Measurements from ENCODE around the gene DNAJC13. TPM values are rescaled to one million over a fixed set of nuclear protein-coding genes. Genes with fewer than 3 reads are reported as not detected.
A peak's percentile ranks its signal among the peaks of the same experiment; 100 is the strongest.

Gene DNAJC13
- total RNA-seq, 2 donors from 2014 or later, result 26.1 to 30.7 TPM

DNA sequence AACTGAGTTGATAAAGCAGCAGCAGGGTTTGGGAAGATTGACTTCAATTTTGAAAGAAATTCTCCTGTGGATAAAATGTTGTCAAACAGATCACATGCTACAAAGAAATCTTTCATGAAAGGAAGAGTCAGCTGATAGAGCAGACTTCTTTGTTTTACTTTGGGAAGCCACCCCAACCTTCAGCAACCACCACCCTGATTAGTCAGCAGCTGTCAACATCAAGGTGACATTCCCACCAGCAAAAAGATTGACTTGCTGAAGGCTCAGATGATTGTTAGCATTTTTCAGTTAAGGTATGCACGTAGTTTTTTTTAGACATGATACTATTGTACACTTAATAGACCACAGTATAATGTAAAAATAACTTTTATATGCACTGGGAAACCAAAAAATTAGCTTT lies 92.2 kb downstream of the DNAJC13 start:
- H3K27me3 Mint-ChIP-seq, result no peaks in the 10 kb centered on the region
- H3K9me3 ChIP-seq (ENCODE audit: control insufficient read depth, low read length, poor library complexity, severe bottlenecking), result no peaks in the 10 kb centered on the region
- no peak overlapping the region for H3K27ac Mint-ChIP-seq
- H3K4me3 Mint-ChIP-seq, result no peak overlapping the region
- H3K4me1 Mint-ChIP-seq, result peaks cover 3% of the 10 kb centered on the region
- no peak for DNase-seq
- ATAC-seq, result no peak
- peaks cover 16% of the 10 kb centered on the region for H3K36me3 Mint-ChIP-seq (ENCODE audit: low read depth)

DNA sequence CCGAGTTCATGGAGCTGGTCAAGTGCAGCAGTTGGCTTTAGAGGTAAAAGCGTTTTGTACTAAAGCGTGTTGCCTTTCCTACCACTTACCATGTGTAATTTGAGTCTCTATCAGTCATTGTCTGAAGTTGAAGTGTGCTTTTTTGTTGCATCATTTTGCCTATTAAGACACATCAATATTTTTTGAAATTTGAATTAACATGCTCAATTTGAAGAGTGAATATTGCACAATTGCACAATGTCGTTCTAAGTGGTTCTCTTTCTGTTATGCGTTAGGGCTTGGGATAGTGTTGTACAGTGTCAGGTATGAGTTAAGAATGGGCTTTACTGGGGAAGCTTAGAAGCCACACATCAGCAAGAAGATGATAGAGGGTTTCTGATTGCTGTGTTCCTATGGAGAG lies 95.8 kb downstream of the DNAJC13 start:
- peaks cover 16% of the 10 kb centered on the region for H3K36me3 Mint-ChIP-seq (ENCODE audit: low read depth)
- H3K27me3 Mint-ChIP-seq, result no peaks in the 10 kb centered on the region
- H3K4me3 Mint-ChIP-seq, result no peak overlapping the region
- peaks cover 3% of the 10 kb centered on the region for H3K4me1 Mint-ChIP-seq
- H3K27ac Mint-ChIP-seq, result no peak overlapping the region
- ATAC-seq, result no peak
- DNase-seq, result no peak
- no peaks in the 10 kb centered on the region for H3K9me3 ChIP-seq (ENCODE audit: control insufficient read depth, low read length, poor library complexity, severe bottlenecking)

DNA sequence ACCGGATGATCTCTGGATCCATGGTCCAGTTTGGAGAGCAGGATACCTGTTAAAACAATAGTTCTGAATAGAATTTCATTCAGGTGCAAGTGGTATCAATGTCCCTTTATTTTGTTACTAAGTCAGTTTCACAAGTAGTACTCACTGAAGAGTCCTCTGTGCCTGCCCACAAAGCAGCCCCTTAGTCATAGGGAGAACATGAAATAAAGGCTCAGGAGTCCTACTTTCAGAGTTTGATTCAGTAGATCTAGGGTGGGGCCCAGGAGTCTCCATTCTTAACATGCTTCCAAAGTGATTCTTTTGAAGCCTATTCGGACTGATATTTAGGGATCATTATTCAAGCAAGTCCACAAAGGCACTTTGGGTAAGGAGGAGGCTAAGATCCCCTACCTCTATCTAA lies 100.0 kb downstream of the DNAJC13 start:
- H3K4me3 Mint-ChIP-seq, result no peak overlapping the region
- H3K9me3 ChIP-seq (ENCODE audit: control insufficient read depth, low read length, poor library complexity, severe bottlenecking), result no peaks in the 10 kb centered on the region
- peaks cover 14% of the 10 kb centered on the region for H3K36me3 Mint-ChIP-seq (ENCODE audit: low read depth)
- DNase-seq (no peak), ATAC-seq (no peak)
- peaks cover 12% of the 10 kb centered on the region for H3K4me1 Mint-ChIP-seq
- H3K27me3 Mint-ChIP-seq, result no peaks in the 10 kb centered on the region
- H3K27ac Mint-ChIP-seq, result no peak overlapping the region

DNA sequence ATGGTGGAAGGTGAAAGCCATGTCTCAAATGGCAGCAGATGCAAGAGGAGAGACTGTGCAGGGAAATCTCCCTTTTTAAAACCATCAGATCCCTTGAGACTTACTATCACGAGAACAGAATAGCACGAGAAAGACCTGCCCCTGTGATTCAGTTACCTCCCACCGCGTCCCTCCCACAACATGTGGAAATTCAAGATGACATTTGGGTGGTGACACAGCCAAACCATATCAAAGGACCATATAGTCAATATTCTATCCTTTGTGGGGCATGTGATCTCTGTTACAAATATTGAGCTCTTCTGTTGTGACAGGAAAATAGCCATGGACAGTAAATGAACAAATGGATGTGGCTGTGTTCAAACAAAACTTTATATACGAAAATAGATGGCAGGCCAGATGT lies 102.6 kb downstream of the DNAJC13 start:
- Mint-ChIP-seq H3K36me3 (ENCODE audit: low read depth) (peaks cover 11% of the 10 kb centered on the region), H3K4me1 (peaks cover 12% of the 10 kb centered on the region), H3K27me3 (no peaks in the 10 kb centered on the region), H3K27ac (no peak overlapping the region), H3K4me3 (no peak overlapping the region)
- no peak for DNase-seq
- ATAC-seq, result no peak
- no peaks in the 10 kb centered on the region for H3K9me3 ChIP-seq (ENCODE audit: control insufficient read depth, low read length, poor library complexity, severe bottlenecking)

DNA sequence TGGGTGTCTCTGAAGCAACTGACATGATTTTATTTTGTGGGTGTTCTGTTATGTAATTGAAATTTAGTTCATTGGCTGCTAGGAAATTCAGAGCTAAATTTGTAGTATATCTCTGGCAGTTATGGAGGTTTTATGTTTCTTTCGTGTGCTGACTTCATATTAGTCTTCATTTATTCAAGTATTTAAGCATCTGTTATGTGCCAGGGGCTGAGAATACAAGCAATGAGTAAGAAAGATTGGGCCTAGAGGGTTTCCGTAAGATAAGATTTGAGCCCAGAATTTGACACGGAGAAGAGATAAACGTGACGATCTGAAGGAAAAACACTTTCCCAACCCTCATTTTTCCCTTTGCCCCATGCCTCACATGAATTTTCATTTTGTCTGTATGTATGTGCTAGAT lies 104.6 kb downstream of the DNAJC13 start:
- H3K27ac Mint-ChIP-seq, result no peak overlapping the region
- ATAC-seq (no peak), DNase-seq (no peak)
- peaks cover 10% of the 10 kb centered on the region for H3K36me3 Mint-ChIP-seq (ENCODE audit: low read depth)
- no peaks in the 10 kb centered on the region for H3K9me3 ChIP-seq (ENCODE audit: control insufficient read depth, low read length, poor library complexity, severe bottlenecking)
- H3K4me3 Mint-ChIP-seq, result no peak overlapping the region
- peaks cover 12% of the 10 kb centered on the region for H3K4me1 Mint-ChIP-seq
- H3K27me3 Mint-ChIP-seq, result no peaks in the 10 kb centered on the region

DNA sequence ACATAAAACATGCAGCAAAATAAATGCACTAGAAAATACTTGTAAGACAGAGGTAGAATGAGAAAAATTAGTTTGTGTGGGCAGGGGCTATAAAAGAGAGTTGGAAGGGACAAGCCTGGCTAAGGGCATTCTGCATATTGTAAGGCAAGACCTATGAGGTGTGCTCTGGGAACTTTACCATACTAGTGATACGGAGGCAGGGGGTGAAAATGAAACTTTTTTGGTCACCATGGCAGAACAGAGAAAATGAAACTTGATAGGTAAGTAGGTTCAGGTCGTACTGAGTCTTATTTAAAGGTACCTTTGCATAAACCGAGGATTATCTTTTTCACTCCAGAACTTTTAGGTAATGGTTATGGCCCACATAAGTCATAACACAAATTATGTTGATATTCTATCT lies 105.1 kb downstream of the DNAJC13 start:
- Mint-ChIP-seq H3K27ac (no peak overlapping the region), H3K27me3 (no peaks in the 10 kb centered on the region), H3K36me3 (ENCODE audit: low read depth) (peaks cover 8% of the 10 kb centered on the region), H3K4me1 (peaks cover 12% of the 10 kb centered on the region), H3K4me3 (no peak overlapping the region)
- H3K9me3 ChIP-seq (ENCODE audit: control insufficient read depth, low read length, poor library complexity, severe bottlenecking), result no peaks in the 10 kb centered on the region
- DNase-seq (no peak), ATAC-seq (no peak)

DNA sequence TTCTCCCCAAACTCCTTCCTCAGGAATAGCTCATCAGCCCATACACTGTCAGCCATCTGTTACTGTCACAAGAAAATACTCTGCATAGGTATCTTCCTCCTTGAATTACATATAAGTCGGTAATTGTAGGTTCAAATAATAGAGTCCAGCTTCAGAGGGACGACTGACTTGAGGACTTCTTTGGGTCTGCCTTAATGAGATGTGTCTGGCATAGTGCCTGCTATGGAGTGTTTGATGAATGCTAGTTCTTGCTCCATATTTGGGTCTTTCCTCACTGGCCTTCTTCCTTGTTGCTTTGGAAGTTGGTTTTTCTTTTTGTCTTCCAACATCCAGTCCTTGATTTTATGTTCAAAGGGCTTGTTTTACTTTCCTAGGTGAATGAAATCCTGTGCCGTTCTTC lies 113.3 kb downstream of the DNAJC13 start:
- no peaks in the 10 kb centered on the region for H3K9me3 ChIP-seq (ENCODE audit: control insufficient read depth, low read length, poor library complexity, severe bottlenecking)
- peak overlapping the region; percentile 34 for H3K27ac Mint-ChIP-seq
- H3K4me1 Mint-ChIP-seq, result no peaks in the 10 kb centered on the region
- DNase-seq (no peak), ATAC-seq (no peak)
- H3K27me3 Mint-ChIP-seq, result no peaks in the 10 kb centered on the region
- H3K36me3 Mint-ChIP-seq (ENCODE audit: low read depth), result peaks cover 10% of the 10 kb centered on the region
- H3K4me3 Mint-ChIP-seq, result no peak overlapping the region

DNA sequence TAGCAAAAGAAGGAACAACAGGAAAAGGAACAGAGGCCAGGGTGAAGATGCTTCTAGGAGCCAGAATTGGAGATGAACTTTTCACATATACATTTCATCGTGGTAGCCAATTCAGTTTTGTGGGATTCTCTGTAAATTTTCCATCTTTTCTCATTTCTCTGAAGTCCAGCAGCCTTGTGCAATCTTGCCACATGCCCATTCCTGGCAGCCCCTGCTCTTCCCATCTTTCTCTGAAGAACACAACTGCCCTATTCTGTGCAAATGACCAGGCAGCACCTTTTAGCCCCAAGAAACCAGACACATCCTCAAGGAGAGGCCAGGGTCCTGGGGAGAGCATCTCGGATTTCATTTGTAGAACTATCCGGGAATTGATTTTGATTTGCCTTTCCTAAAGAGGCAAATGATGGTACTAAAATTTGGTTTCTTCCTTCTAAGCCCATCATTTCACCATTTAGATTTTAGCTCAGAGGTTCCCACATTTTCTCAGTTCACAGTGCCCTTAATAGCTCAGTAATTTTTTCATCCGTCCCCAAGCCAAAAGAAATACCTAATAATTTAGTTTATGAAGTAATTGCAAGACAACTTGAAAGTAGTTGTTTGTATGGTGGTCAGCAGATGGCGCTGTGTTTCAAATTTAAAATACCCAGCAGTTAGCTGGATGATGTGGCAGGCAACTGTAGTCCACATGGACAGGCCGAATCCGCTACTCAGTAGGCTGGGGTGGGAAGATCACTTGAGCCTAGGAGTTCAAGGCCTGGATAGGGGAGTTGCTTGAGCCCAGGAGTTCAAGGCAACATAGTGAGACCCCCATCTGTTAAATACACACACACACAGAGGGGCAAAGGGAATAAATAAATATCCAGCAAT lies 118.5 kb downstream of the DNAJC13 start:
- Mint-ChIP-seq H3K4me1 (peaks cover under 1% of the 10 kb centered on the region), H3K4me3 (no peak overlapping the region), H3K36me3 (ENCODE audit: low read depth) (peaks cover 6% of the 10 kb centered on the region), H3K27ac (peak overlapping the region; percentile 21), H3K27me3 (no peaks in the 10 kb centered on the region)
- ATAC-seq (peak; percentile 54), DNase-seq (peak in 2 of 3 donors; percentile 10 to 22)
- H3K9me3 ChIP-seq (ENCODE audit: control insufficient read depth, low read length, poor library complexity, severe bottlenecking), result no peaks in the 10 kb centered on the region

DNA sequence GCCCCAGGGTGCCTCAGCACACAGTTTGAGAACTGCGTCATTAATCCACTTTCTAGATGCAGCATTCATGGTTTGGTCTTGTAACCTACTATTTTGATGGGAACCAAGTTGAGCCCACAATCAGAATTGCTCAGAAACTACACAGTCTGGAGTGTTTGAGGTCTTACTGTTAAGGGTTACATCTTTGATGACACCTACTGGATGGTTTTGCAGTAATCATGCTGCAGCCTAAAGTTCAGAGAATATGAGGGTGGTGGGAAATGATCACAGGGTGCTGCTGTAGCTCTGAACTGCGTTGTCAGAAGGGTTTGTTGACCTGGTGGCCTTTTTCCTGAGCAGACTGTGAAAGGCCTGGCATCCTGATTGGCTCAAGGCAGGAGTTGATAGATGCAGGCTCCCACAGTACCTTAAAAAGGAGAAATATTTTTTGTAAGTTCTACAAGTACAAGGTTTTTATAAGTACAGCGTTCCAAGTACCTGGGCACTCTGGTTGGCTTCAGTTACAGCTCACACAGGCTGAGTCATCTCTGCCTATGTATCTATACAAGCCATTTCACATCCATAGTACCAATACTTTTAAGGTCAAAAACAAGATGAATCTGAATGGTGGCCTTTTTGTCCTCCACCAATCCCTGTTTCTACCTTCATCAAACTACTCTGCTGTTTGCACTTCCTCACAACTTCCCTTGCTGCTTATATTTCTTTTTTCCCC lies 119.3 kb downstream of the DNAJC13 start:
- Mint-ChIP-seq H3K4me1 (peaks cover 2% of the 10 kb centered on the region), H3K4me3 (no peak overlapping the region), H3K27me3 (no peaks in the 10 kb centered on the region), H3K27ac (no peak overlapping the region), H3K36me3 (ENCODE audit: low read depth) (peaks cover 6% of the 10 kb centered on the region)
- no peaks in the 10 kb centered on the region for H3K9me3 ChIP-seq (ENCODE audit: control insufficient read depth, low read length, poor library complexity, severe bottlenecking)
- DNase-seq (no peak), ATAC-seq (no peak)

DNA sequence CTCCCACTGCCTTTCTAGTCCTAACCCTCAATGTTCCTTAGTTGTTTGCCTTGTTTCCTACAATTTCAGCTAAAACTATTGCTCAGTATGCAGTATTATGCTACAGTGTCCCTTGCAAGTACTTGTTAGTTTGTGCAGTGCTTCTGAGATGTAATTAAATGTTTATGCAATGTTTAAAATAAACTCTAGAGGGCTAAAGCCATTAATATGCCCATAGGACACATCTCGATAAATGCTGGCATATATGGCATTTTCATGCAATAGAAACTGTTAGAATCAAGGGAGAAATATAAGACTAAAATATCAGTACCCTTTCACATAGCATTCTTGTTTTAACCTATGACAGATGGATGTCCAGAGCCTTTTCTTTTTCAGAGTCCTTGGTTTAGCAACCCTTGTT lies 120.0 kb downstream of the DNAJC13 start:
- peaks cover 2% of the 10 kb centered on the region for H3K4me1 Mint-ChIP-seq
- peaks cover 4% of the 10 kb centered on the region for H3K36me3 Mint-ChIP-seq (ENCODE audit: low read depth)
- ATAC-seq (no peak), DNase-seq (no peak)
- no peaks in the 10 kb centered on the region for H3K9me3 ChIP-seq (ENCODE audit: control insufficient read depth, low read length, poor library complexity, severe bottlenecking)
- no peak overlapping the region for H3K27ac Mint-ChIP-seq
- no peak overlapping the region for H3K4me3 Mint-ChIP-seq
- no peaks in the 10 kb centered on the region for H3K27me3 Mint-ChIP-seq

DNA sequence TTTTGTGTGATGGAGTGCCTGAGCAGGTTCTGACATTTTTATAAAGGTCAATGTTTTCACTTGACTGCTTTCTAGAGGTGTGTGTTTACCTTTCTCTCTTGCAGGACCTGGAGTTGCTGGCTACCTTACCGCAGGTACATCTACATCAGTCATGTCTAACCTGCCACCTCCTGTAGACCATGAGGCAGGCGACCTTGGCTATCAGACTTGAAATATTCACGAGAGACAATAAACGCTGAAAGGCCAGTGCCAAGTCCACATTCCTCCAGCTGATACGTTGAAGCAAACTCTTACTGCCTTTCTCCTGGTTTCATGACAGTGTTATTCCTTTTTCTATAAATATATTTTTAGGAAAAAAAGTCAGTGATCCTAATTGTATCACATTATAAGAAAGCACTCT lies 120.8 kb downstream of the DNAJC13 start:
- ATAC-seq, result no peak
- Mint-ChIP-seq H3K4me1 (peaks cover 2% of the 10 kb centered on the region), H3K27me3 (no peaks in the 10 kb centered on the region), H3K36me3 (ENCODE audit: low read depth) (peaks cover 4% of the 10 kb centered on the region), H3K4me3 (no peak overlapping the region), H3K27ac (no peak overlapping the region)
- no peak for DNase-seq
- H3K9me3 ChIP-seq (ENCODE audit: control insufficient read depth, low read length, poor library complexity, severe bottlenecking), result no peaks in the 10 kb centered on the region

DNA sequence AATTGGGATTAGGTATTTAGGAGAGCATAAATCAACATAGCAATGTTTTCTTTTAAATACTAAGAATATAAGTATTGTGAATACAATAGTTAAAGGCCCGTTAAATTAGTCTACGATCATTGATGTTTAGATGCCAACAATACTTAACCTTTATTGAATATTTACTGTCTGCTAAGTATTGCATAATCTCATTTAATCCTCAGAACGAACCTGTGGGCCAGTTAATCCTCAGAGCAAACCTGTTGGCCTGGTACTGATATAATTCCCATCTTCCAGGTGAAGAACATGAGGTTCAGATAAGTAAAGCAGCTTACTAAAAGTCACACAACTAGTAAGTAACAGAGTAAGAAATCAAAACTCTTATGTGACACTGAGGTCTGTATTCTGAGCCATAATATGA lies 122.4 kb downstream of the DNAJC13 start:
- H3K27me3 Mint-ChIP-seq, result no peaks in the 10 kb centered on the region
- H3K4me3 Mint-ChIP-seq, result no peak overlapping the region
- DNase-seq (no peak), ATAC-seq (no peak)
- H3K9me3 ChIP-seq (ENCODE audit: control insufficient read depth, low read length, poor library complexity, severe bottlenecking), result no peaks in the 10 kb centered on the region
- H3K4me1 Mint-ChIP-seq, result peaks cover 4% of the 10 kb centered on the region
- H3K27ac Mint-ChIP-seq, result no peak overlapping the region
- peaks cover 4% of the 10 kb centered on the region for H3K36me3 Mint-ChIP-seq (ENCODE audit: low read depth)

DNA sequence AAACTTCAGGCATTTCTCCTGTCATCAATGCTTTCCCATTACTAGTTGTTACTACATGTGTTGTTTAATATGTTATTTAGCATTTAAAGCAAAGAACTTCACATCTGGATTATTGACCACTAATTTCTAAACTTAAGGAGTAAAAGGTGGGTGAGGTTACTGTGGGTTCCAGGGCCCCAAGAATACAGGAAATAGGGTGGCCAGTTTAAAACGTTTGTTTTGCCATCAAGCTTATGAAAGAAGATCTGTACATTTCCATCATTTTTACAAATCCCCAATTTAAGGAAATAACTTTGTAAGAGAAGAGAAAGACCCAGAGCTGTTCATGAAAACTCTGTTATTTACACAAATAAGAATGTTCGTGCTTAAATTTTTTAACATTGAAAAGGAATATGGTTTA lies 125.3 kb downstream of the DNAJC13 start:
- Mint-ChIP-seq H3K36me3 (ENCODE audit: low read depth) (peaks cover 4% of the 10 kb centered on the region), H3K27ac (peak overlapping the region; percentile 19), H3K4me1 (peaks cover 4% of the 10 kb centered on the region), H3K27me3 (no peaks in the 10 kb centered on the region), H3K4me3 (no peak overlapping the region)
- H3K9me3 ChIP-seq (ENCODE audit: control insufficient read depth, low read length, poor library complexity, severe bottlenecking), result no peaks in the 10 kb centered on the region
- DNase-seq (no peak), ATAC-seq (no peak)
